Naive B cell (primary cell): ENCODE results near the gene PPP1CA. TPM values are rescaled to one million over a fixed set of nuclear protein-coding genes. Genes with fewer than 3 reads are reported as not detected.

Source experiments
- ATAC-seq, 2 donors: fragments of 150-1000 bp; cut with Tn5 transposase; 2 replicates each; pipeline ENCODE4 v1.10.0; 2021; ENCODE audit warnings: low read depth in 2 of 2, mild to moderate bottlenecking in 2 of 2, moderate library complexity in 2 of 2
- DNase-seq: peaks from one replicate; pipeline ENCODE4 v3.0.0; 2022
- H3K27ac Mint-ChIP-seq, 6 donors: one replicate each; pipeline ENCODE4 v1.8.0; 2020 to 2022; ENCODE audit warnings: mild to moderate bottlenecking in 6 of 6, mixed read lengths in 6 of 6, moderate library complexity in 5 of 6, inconsistent platforms in 2 of 6
- H3K27me3 Mint-ChIP-seq, 3 donors: one replicate each; pipeline ENCODE4 v1.8.0; 2021 to 2022; ENCODE audit warnings: mixed read lengths in 3 of 3, mild to moderate bottlenecking in 1 of 3
- H3K36me3 Mint-ChIP-seq, 2 donors: one replicate each; pipeline ENCODE4 v1.8.0; 2020 to 2022; ENCODE audit warnings: mixed read lengths in 2 of 2, inconsistent platforms in 1 of 2, mild to moderate bottlenecking in 1 of 2
- H3K4me1 Mint-ChIP-seq, 3 donors: one replicate each; pipeline ENCODE4 v1.8.0; 2020 to 2022; ENCODE audit warnings: mixed read lengths in 3 of 3, inconsistent platforms in 1 of 3, mild to moderate bottlenecking in 1 of 3, moderate library complexity in 1 of 3
- H3K4me3 Mint-ChIP-seq, 8 donors: one replicate each; pipeline ENCODE4 v1.8.0; 2020 to 2022; ENCODE audit warnings: mild to moderate bottlenecking in 8 of 8, mixed read lengths in 8 of 8, moderate library complexity in 8 of 8, inconsistent platforms in 2 of 8
- H3K9me3 Mint-ChIP-seq, 7 donors: one replicate each; pipeline ENCODE4 v1.8.0; 2020 to 2022; ENCODE audit warnings: mixed read lengths in 7 of 7, mild to moderate bottlenecking in 5 of 7, inconsistent platforms in 2 of 7, moderate library complexity in 1 of 7
- polyA plus RNA-seq, 6 donors: library from polyadenylated mRNA; unstranded; fragments of 300-500 nt; fragmentation: Illumina TruSeq; gene quantifications; one replicate each; pipeline ENCODE4 v1.2.3, GENCODE V29; 2021; ENCODE audit warnings: low read depth in 6 of 6

PPP1CA gene
- polyA plus RNA-seq, 6 donors from 2014 or later = 492 to 795 (median 530) TPM

DNA sequence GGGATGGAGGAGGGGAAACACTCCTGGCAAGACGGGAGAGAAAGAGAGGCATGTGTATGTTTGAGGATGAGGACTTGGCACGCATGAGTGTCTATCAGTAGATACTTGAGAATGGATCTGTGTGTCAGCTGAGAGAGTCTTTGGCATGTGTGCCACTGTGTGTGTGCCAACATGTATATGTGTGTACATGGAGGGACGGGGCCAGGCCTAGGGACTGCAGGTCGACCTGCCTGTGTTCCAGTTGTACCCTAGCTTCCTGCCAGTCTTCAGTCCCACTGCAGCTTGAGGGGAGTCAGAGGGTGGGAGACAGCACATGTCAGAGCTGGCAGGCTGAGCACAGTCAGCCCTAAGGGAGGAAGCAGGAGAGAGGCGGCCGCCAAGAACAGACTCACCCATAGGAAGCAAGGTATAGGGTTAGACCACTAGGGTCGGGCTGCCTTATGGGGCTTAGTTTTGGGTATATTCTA lies 33.9 kb downstream of the PPP1CA start:
- H3K4me3 Mint-ChIP-seq = peak overlapping the region; percentile 62 to 93 (median 75)
- no peaks in the 10 kb centered on the region for H3K9me3 Mint-ChIP-seq
- no peaks in the 10 kb centered on the region for H3K27me3 Mint-ChIP-seq
- peaks cover 83 to 91% (median 89%) of the 10 kb centered on the region in 3 donors for H3K4me1 Mint-ChIP-seq
- ATAC-seq (no peak), DNase-seq (no peak)
- peak overlapping the region; percentile 60 to 88 (median 80) for H3K27ac Mint-ChIP-seq
- H3K36me3 Mint-ChIP-seq = peaks cover 3 to 18% of the 10 kb centered on the region in 2 donors

DNA sequence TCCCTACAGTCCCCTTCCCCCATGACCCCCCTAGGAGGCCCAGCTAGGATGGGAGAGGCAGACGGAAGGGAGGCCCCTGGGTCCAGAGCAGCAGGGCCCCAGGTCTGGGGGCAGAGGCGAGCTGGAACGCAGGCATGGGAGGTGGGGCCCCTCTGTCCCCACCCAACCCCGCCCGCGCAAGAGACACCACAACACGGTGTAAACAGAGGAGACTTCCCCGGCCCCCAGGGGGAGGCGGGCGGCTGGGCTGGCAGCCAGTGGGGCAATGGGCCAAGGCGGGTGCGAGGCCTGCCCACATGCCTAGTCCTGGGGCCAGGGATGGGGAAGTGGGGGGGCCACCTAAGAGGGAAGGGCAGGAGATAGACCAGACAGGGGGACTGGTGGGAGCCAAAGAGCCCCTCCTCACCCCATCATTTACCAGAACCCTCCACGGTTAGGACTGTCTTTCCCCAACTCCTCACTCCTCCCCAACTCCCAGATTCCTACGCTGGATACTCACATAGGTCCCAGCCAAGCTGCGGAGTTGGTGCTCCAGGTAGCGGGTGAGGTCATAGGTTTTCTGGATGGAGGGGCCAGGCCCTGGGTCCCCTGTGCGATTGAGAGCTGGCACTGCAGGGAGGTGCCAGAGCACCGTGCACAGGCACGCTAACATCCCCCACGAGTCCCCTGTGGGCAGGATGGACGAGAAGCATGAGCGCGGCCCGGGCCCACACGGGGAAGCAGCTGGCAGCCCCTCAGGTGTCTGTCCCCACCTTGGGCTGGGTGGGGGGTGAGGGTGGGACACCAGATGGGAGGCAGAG lies 34.5 kb downstream of the PPP1CA start:
- peak; percentile 40 to 43 for ATAC-seq
- Mint-ChIP-seq H3K36me3 (peaks cover 6 to 18% of the 10 kb centered on the region in 2 donors), H3K4me1 (peaks cover 85 to 98% (median 95%) of the 10 kb centered on the region in 3 donors), H3K9me3 (no peaks in the 10 kb centered on the region), H3K27me3 (no peaks in the 10 kb centered on the region), H3K4me3 (peak overlapping the region; percentile 62 to 93 (median 77)), H3K27ac (peak overlapping the region in 5 of 6 donors; percentile 60 to 98 (median 80))
- DNase-seq = no peak

DNA sequence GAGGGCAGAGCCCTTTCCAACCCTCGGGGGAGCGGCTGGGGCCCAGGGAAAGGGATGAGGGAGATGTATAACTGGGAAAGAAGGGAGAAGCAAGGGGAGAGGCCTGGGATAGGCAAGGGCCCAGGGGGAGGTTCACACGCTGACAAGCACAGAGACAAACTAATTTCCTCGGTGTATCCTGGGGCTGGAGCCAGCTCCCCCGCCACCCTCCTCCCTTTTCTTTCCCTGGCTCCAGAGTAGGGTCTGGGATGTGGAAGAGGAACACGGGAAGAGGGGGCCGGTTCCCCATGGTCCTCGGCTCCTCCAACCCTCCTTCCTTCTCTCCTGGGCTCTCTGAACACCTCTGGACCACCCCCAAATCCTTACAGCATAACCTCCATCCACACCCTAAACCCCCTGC lies 35.1 kb downstream of the PPP1CA start:
- peaks cover 83 to 98% (median 97%) of the 10 kb centered on the region in 3 donors for H3K4me1 Mint-ChIP-seq
- peaks cover 6 to 18% of the 10 kb centered on the region in 2 donors for H3K36me3 Mint-ChIP-seq
- no peaks in the 10 kb centered on the region for H3K9me3 Mint-ChIP-seq
- ATAC-seq (no peak), DNase-seq (no peak)
- H3K27ac Mint-ChIP-seq = peak overlapping the region in 3 of 6 donors; percentile 7 to 98 (median 84)
- no peaks in the 10 kb centered on the region for H3K27me3 Mint-ChIP-seq
- H3K4me3 Mint-ChIP-seq = peak overlapping the region; percentile 52 to 93 (median 80)

DNA sequence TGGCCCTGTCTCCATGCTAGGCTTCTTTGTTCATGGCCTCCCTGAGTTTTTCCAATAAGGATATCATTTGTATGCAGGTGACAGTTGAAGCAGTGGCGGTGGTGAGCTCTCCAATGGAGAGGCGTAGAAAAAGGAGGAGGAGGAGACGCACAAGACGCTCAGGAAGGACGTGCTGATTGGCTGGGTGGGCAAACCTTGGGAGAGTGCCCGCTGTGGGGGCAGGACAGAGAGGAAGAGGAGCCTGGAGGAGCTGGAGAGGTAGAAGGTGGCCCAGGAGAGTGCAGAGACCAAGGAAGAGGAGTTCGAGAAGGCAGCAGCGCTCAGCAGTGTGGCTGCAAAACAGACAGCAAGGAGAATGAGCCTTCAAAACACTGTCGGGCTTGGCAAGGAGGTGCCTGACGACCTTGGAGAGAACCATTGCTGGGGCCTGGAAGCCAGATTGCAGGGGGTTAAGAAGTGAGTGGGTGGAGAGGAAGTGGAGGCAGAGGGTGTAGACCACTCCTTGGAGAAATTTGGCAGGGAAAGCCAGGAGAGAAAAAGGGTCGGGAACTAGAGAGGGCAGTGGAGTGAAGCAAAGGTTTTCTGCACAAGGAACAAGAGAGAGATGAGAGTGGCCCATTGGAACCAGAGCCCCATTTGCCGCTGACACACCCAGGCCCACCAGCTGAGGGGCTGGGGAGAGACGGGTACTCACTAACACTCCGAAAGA lies 35.8 kb downstream of the PPP1CA start:
- DNase-seq (no peak), ATAC-seq (no peak)
- Mint-ChIP-seq H3K27ac (peak overlapping the region in 5 of 6 donors; percentile 81 to 98 (median 90)), H3K4me1 (peaks cover 82 to 97% (median 96%) of the 10 kb centered on the region in 3 donors), H3K4me3 (peak overlapping the region in 7 of 8 donors; percentile 52 to 93 (median 83)), H3K36me3 (peaks cover 6 to 18% of the 10 kb centered on the region in 2 donors), H3K9me3 (no peaks in the 10 kb centered on the region), H3K27me3 (no peaks in the 10 kb centered on the region)

DNA sequence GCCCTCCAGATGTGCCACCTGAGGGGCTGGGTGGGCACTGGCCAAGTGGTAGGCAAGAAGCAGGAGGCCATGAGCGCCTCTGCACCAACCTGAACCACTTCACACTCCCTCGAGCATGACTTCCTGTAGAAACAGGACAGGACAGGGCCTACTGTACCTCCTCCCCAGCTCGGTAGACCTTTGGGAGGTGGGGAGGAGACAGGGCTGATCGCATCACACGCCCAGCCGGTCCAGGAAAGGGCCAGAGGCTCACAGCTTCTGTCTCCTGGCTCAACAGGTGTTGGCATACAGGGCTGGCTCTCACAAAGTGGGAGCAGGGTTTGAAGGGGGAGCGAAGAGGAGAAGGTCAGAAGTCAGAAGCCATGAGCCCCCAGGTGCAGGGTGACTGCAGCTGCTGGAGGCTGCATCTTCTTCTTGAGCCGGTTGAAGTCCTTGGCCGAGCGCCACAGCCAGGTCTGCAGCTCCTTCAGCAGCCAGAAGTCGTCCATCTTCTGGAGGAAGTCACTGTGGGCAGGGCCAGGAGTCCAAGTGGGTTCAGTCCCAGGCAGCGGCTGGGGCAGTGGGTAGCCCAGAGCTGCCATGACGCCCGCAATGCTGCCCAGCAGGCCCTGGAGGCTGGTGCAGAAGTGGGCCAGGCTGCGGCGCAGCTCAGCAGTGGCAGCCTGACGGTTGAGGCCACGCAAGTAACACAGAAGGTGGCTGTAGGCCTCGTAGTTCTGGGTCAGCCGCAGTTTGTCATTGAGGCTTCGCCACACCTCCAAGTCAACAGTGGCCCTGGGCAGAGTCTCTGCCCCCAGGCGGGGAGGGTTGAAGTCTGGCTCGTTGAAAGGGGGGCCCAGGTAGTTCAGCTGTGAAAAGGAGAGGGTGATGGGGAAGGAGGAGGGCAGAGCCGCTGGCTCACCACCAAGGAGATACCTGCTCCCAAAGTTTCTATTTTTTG lies 36.6 kb downstream of the PPP1CA start:
- DNase-seq (no peak), ATAC-seq (peak; percentile 36 to 43)
- Mint-ChIP-seq H3K27me3 (no peaks in the 10 kb centered on the region), H3K4me3 (peak overlapping the region; percentile 61 to 93 (median 84)), H3K4me1 (peaks cover 74 to 89% (median 88%) of the 10 kb centered on the region in 3 donors), H3K36me3 (peaks cover 6 to 18% of the 10 kb centered on the region in 2 donors), H3K9me3 (no peaks in the 10 kb centered on the region), H3K27ac (peak overlapping the region; percentile 84 to 98 (median 96))

DNA sequence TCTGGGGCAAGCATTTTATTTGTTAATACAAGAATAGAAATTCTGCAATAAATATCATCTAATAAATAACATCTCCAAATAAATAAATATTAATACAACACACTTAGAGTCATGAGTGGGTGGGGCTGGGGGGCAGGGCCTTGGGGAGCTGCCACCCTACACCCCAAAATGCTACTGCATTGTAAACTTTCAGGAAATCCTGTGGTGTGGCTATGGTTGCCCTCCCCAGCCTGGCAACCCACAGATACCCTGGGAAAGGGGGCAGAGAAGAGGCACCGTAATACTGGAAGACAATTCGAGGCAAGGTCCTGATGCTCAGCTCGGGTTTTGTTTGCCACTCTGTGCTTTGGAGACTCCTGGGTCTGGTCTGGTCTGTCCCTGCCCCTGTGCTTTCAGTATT lies 37.5 kb downstream of the PPP1CA start:
- DNase-seq = no peak
- Mint-ChIP-seq H3K9me3 (no peaks in the 10 kb centered on the region), H3K36me3 (peaks cover 6 to 18% of the 10 kb centered on the region in 2 donors), H3K27ac (peak overlapping the region in 5 of 6 donors; percentile 56 to 96 (median 84)), H3K4me3 (peak overlapping the region in 5 of 8 donors; percentile 77 to 93 (median 86)), H3K27me3 (no peaks in the 10 kb centered on the region), H3K4me1 (peaks cover 65 to 84% (median 80%) of the 10 kb centered on the region in 3 donors)
- no peak for ATAC-seq

DNA sequence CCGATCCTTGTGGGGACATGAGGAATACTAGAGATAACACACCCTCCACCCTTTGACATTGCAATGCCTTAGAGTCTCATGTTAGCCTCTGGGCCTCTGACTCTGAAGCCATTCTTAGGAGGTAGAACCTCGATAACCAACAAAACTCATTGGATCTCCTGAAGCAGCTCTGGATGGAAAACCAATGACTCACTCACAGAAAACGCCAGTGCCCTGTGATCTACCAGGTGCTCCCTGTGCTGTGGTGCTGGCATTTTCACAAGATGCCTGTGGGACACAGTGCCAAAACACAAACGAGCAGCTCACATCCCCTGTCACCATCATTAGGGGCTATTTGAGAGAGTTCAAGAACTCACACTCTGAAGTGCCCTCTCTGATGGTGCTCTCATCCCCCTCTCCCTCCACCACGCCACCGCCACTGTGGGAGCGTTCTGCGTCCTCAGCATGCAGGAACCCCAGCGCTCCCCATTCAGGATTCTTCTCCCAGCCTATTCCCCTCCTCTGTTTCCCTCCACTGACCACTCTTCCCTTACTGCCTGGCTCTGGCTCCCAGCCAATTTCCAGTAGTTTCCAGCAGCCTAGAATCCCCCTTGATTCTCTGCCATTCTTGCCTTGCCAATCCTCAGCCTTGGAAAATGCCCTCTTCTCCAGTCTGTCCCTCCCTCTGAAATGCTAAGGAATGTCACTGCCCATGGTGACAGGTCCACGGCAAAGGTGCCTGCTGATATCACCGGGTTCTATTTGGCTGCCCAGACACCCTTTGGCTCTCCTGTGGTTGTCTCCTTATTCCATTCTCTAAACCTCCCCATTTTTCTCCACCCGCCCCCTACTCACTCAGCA lies 43.6 kb downstream of the PPP1CA start:
- no peak for DNase-seq
- Mint-ChIP-seq H3K4me1 (peaks cover 66 to 82% (median 78%) of the 10 kb centered on the region in 3 donors), H3K27ac (peak overlapping the region in 5 of 6 donors; percentile 38 to 94 (median 76))

DNA sequence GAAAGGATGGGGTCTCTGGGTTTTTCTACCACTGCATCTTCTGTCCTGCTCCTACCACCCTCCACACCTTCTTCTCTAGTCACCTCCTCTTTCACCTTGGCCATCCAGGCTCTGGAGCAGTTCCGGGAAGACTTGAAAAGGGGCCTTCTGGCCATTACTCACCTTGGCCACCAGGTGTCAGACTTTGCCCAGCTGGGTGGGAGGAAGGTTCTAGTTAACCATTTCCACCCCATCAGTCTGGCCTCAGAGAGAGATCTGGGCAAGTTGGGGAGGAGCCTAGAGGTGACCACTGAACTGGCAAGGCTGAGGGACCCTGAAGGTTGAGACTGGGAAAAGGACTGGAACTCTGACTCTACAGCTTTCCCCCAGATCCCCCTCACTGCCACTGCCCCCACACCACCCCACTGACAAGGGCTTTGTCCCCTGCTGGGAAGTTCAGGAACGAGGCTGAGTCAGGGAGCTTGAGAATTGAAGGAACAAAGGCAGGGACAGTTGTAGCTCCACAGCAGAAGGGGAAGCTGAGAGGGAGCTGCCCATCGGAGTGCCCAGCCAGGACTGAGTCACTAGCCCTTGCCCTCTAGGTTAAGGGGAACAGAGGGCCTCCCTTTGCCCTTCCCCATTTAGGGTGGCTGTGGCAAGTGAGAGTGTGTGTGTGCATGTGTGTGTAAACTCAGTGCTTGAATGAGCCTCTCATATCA lies 44.6 kb downstream of the PPP1CA start:
- Mint-ChIP-seq H3K4me1 (peaks cover 62 to 75% (median 74%) of the 10 kb centered on the region in 3 donors), H3K36me3 (no peaks in the 10 kb centered on the region), H3K4me3 (peak overlapping the region; percentile 1 to 87 (median 80)), H3K27ac (peak overlapping the region; percentile 24 to 95 (median 91)), H3K9me3 (no peaks in the 10 kb centered on the region), H3K27me3 (no peaks in the 10 kb centered on the region)
- DNase-seq = peak; percentile 66
- no peak for ATAC-seq

More for the DNA sequence above, 43.6 kb downstream of the PPP1CA start:
- no peaks in the 10 kb centered on the region for H3K27me3 Mint-ChIP-seq
- ATAC-seq = no peak
- H3K9me3 Mint-ChIP-seq = no peaks in the 10 kb centered on the region
- peaks cover 0 to 5% of the 10 kb centered on the region in 2 donors for H3K36me3 Mint-ChIP-seq
- H3K4me3 Mint-ChIP-seq = peak overlapping the region; percentile 1 to 87 (median 80)

DNA sequence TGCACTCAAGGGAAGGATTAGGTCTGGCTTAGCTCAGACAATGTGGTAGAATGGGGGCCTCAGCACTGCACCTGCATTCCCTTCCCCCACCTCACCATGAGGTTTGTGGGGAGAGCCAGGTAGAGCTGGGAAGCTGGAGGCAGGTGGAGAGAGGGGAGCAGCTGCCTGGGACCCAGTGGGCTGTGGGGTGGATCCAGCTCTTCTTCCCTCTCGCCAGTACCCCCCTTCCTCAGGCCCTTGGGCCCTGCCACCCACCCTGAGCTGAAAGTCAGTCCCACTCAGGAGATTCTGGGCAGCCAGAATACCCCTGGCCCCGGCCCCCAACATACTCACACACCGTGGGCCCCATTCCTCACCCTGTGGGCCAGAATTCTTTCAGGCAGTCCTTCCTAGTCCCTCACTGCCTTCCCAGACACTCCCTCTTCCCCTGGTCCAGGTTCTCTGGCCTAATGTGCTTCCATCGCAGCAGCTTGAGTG lies 45.2 kb downstream of the PPP1CA start:
- H3K4me3 Mint-ChIP-seq = peak overlapping the region; percentile 1 to 87 (median 80)
- DNase-seq = no peak
- H3K27ac Mint-ChIP-seq = peak overlapping the region in 5 of 6 donors; percentile 87 to 95 (median 94)

DNA sequence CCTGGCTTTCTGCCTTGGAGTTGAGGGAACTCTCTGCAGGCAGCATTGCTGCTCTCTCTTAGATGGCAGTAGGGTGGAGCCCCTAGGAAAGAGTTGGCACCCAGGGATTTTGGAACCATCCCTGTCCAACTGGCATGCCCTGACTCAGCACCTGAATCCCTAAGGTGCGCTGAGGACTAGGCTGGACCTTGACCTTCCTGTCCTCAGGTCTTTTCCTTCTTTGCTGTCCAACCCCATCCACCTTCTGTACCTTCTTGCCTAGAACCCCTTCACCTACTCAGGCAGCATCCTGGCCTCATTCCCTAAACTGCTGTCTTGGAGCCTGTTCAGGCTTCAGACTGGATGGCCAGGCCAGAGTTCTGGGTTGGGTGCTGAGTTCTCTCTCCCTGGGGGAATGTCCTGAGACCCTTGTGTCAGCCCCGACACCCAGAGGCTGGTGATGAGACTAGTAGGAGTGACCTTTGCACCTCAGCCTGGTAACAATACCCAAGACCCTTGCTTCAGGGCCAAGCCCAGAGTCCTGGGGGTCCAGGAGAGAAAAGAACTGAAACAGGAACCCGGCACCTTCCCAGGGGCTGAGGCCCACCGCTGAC lies 45.8 kb downstream of the PPP1CA start:
- ATAC-seq = no peak

More for the DNA sequence above, 45.2 kb downstream of the PPP1CA start:
- Mint-ChIP-seq H3K4me1 (peaks cover 57 to 73% (median 73%) of the 10 kb centered on the region in 3 donors), H3K9me3 (no peaks in the 10 kb centered on the region), H3K27me3 (no peaks in the 10 kb centered on the region), H3K36me3 (no peaks in the 10 kb centered on the region)
- ATAC-seq = no peak

More for the DNA sequence above, 45.8 kb downstream of the PPP1CA start:
- no peaks in the 10 kb centered on the region for H3K9me3 Mint-ChIP-seq
- DNase-seq = no peak
- H3K27me3 Mint-ChIP-seq = no peaks in the 10 kb centered on the region
- peaks cover 57 to 75% (median 73%) of the 10 kb centered on the region in 3 donors for H3K4me1 Mint-ChIP-seq
- peak overlapping the region in 4 of 6 donors; percentile 54 to 94 (median 76) for H3K27ac Mint-ChIP-seq
- peak overlapping the region in 6 of 8 donors; percentile 6 to 81 (median 49) for H3K4me3 Mint-ChIP-seq
- no peaks in the 10 kb centered on the region for H3K36me3 Mint-ChIP-seq
